HEK293 (cell line): ENCODE measurements around the gene ZNF284.

ENCODE experiments used
- GLI2 ChIP-seq: fragments of 450-650 bp; formaldehyde crosslinking; IDR thresholded peaks from 2 replicates; pipeline ENCODE4; 2017; ENCODE audit warnings: missing biosample characterization, missing genetic modification characterization, low read depth, borderline replicate concordance
- KLF16 ChIP-seq: fragments of 450-650 bp; formaldehyde crosslinking; IDR thresholded peaks from 2 replicates; pipeline ENCODE4 v1.5.1; 2017; ENCODE audit warnings: missing biosample characterization, missing genetic modification characterization
- KLF9 ChIP-seq: fragments of 450-650 bp; formaldehyde crosslinking; IDR thresholded peaks from 2 replicates; pipeline ENCODE4 v1.5.1; 2016; ENCODE audit warnings: missing biosample characterization, missing genetic modification characterization, low read depth
- MEIS1 ChIP-seq: sonication (generic); formaldehyde crosslinking; IDR thresholded peaks from 2 replicates; pipeline ENCODE4 v1.8.1; 2022; ENCODE audit warnings: missing genetic modification reagents, mild to moderate bottlenecking, borderline replicate concordance
- SP2 ChIP-seq: fragments of 450-650 bp; formaldehyde crosslinking; IDR thresholded peaks from 2 replicates; pipeline ENCODE4 v1.5.1; 2016; ENCODE audit warnings: missing biosample characterization, missing genetic modification characterization
- WT1 ChIP-seq: fragments of 450-650 bp; formaldehyde crosslinking; IDR thresholded peaks from 2 replicates; pipeline ENCODE4 v1.5.1; 2016; ENCODE audit warnings: missing biosample characterization, missing genetic modification characterization
- ZBTB17 ChIP-seq: fragments of 450-650 bp; formaldehyde crosslinking; IDR thresholded peaks from 2 replicates; pipeline ENCODE4 v1.5.1; 2016; ENCODE audit warnings: missing biosample characterization, missing genetic modification characterization
- ZFHX2 ChIP-seq: fragments of 450-650 bp; formaldehyde crosslinking; conservative IDR thresholded peaks from 2 replicates; pipeline ENCODE4 v1.5.1; 2016; ENCODE audit warnings: missing biosample characterization, missing genetic modification characterization
- ZNF10 ChIP-seq: fragments of 450-650 bp; formaldehyde crosslinking; IDR thresholded peaks from 2 replicates; pipeline ENCODE4 v1.5.1; 2017; ENCODE audit warnings: missing biosample characterization, missing genetic modification characterization
- ZNF184 ChIP-seq: fragments of 450-650 bp; IDR thresholded peaks from 2 replicates; pipeline ENCODE4 v1.5.1; 2018; ENCODE audit warnings: missing biosample characterization, mild to moderate bottlenecking, missing genetic modification characterization
- ZNF19 ChIP-seq: fragments of 450-650 bp; formaldehyde crosslinking; IDR thresholded peaks from 2 replicates; pipeline ENCODE4; 2016; ENCODE audit warnings: missing biosample characterization, missing genetic modification characterization, low read depth
- ZNF248 ChIP-seq: fragments of 450-650 bp; formaldehyde crosslinking; IDR thresholded peaks from 2 replicates; pipeline ENCODE4 v1.5.1; 2017; ENCODE audit warnings: missing biosample characterization, missing genetic modification characterization
- ZNF274 ChIP-seq, 2 experiments: fragments of 200-500 bp in 1 of 2; fragments of 450-650 bp in 1 of 2; sonication (Bioruptor generic) in 1 of 2; formaldehyde crosslinking in 1 of 2; IDR thresholded peaks; 2 replicates each; pipeline versions ENCODE4 v1.5.1 to v1.6.1; 2014 to 2016; ENCODE audit warnings: borderline replicate concordance in 1 of 2, inconsistent platforms in 1 of 2, low read length in 1 of 2, missing biosample characterization in 1 of 2, missing genetic modification characterization in 1 of 2
- ZNF311 ChIP-seq: fragments of 450-650 bp; formaldehyde crosslinking; IDR thresholded peaks from 2 replicates; pipeline ENCODE4 v1.5.1; 2017; ENCODE audit warnings: missing biosample characterization, missing genetic modification characterization, borderline replicate concordance
- ZNF558 ChIP-seq: fragments of 450-650 bp; formaldehyde crosslinking; IDR thresholded peaks from 2 replicates; pipeline ENCODE4 v1.5.1; 2016; ENCODE audit warnings: missing biosample characterization, missing genetic modification characterization
- ZNF596 ChIP-seq: fragments of 450-650 bp; IDR thresholded peaks from 2 replicates; pipeline ENCODE4 v1.5.0; 2018; ENCODE audit warnings: missing biosample characterization, mild to moderate bottlenecking, missing genetic modification characterization, moderate library complexity
- ZNF664 ChIP-seq: fragments of 450-650 bp; formaldehyde crosslinking; IDR thresholded peaks from 2 replicates; pipeline ENCODE4 v1.5.1; 2016; ENCODE audit warnings: missing biosample characterization, missing genetic modification characterization
- ZSCAN16 ChIP-seq: fragments of 450-650 bp; formaldehyde crosslinking; IDR thresholded peaks from 2 replicates; pipeline ENCODE4 v1.5.1; 2016; ENCODE audit warnings: missing biosample characterization, missing genetic modification characterization
- ZSCAN30 ChIP-seq: fragments of 450-650 bp; IDR thresholded peaks from 2 replicates; pipeline ENCODE4 v1.5.1; 2018; ENCODE audit warnings: missing biosample characterization, mild to moderate bottlenecking, missing genetic modification characterization, moderate library complexity
- TF ChIP-seq, protein P1 (sequence below): fragments of 450-650 bp; IDR thresholded peaks from 2 replicates; pipeline ENCODE4 v1.5.1; 2018; ENCODE audit warnings: missing biosample characterization, mild to moderate bottlenecking, missing genetic modification characterization
- TF ChIP-seq, protein P2 (sequence below): fragments of 450-650 bp; formaldehyde crosslinking; IDR thresholded peaks from 2 replicates; pipeline ENCODE4 v1.5.1; 2016; ENCODE audit warnings: missing biosample characterization, missing genetic modification characterization, borderline replicate concordance
- TF ChIP-seq, protein P3 (sequence below): fragments of 450-650 bp; formaldehyde crosslinking; IDR thresholded peaks from 2 replicates; pipeline ENCODE4 v1.5.1; 2016; ENCODE audit warnings: missing biosample characterization, missing genetic modification characterization
- TF ChIP-seq, protein P4 (sequence below): fragments of 450-650 bp; formaldehyde crosslinking; optimal IDR thresholded peaks from 2 replicates; pipeline ENCODE3; 2016; ENCODE audit warnings: missing biosample characterization, mild to moderate bottlenecking, missing genetic modification characterization

Gene ZNF284

DNA sequence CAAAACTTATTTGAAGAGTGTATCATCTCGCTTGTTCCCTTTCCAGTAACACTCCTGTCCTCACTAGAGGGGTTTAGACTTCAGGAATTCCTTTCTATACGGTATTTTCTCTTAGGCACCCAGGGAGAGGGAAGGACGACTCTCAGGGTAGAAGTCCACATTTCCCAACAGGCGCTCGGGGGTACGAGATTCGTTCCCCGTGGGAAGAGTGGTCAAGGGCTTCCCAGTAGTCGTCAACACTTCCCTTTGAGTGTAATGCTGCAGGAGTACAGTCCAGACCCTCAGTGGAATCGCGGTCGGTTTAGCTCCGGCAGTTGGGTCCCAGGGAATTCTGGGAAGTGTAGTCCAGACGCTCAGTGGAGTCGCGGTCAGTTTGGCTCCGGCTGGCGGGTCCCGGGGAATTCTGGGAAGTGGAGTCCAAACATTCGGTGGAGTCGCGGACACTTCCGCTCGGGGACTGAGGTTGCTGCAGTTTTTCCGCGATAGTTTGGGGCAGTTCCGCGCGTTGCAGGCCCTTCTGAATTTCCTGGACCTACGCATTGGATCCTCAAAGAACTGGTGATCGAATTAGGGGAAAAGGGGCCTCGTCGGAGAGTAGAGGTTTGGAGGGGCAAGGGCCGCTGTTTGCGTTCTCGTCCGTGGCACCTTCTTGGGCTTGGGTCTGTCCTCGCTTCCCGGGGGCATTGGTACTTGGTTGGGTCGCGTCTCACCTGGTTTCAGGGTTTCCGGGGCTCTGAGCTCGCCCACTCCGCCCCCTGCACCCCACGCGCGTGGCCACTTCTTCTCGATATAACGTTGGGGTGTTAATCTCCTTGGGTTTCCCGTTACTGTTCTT is 22.2 kb downstream of the ZNF284 start, which contains the start of gene ZNF224 (continued):
- TF ChIP-seq ZNF248 (tag by site-specific recombination) (no peak), ZNF558 (tag by site-specific recombination) (peak; percentile 64; the same call in 1 of the 2 replicates), GLI2 (tag by site-specific recombination) (no peak), ZBTB17 (tag by site-specific recombination) (peak; percentile 100), ZNF596 (tag by site-specific recombination) (no peak), ZSCAN30 (tag by site-specific recombination) (peak; percentile 94), ZNF184 (tag by site-specific recombination) (no peak; the same call in 1 of the 2 replicates), ZNF311 (tag by site-specific recombination) (no peak), ZNF664 (tag by site-specific recombination) (peak; percentile 20; the same call in 1 of the 2 replicates), SP2 (tag by site-specific recombination) (peak; percentile 53), MEIS1 (no peak), ZSCAN16 (tag by site-specific recombination) (no peak), KLF16 (tag by site-specific recombination) (peak; percentile 49; the same call in 1 of the 2 replicates), ZNF19 (no peak), WT1 (tag by site-specific recombination) (peak; percentile 7; the same call in 1 of the 2 replicates), ZFHX2 (tag by site-specific recombination) (peak; percentile 90), ZNF274 (IDR thresholded peaks at IDR 0.05; ENCODE audit: low read length) (no peak), ZNF274 (tag by site-specific recombination; IDR thresholded peaks at IDR 0.05; ENCODE audit: borderline replicate concordance) (no peak), ZNF10 (tag by site-specific recombination) (0 out of 2 replicates have a peak, but pooled peaks have one; percentile 49), KLF9 (peak; percentile 46; the same call in 1 of the 2 replicates)
- TF ChIP-seq, protein P1, sequence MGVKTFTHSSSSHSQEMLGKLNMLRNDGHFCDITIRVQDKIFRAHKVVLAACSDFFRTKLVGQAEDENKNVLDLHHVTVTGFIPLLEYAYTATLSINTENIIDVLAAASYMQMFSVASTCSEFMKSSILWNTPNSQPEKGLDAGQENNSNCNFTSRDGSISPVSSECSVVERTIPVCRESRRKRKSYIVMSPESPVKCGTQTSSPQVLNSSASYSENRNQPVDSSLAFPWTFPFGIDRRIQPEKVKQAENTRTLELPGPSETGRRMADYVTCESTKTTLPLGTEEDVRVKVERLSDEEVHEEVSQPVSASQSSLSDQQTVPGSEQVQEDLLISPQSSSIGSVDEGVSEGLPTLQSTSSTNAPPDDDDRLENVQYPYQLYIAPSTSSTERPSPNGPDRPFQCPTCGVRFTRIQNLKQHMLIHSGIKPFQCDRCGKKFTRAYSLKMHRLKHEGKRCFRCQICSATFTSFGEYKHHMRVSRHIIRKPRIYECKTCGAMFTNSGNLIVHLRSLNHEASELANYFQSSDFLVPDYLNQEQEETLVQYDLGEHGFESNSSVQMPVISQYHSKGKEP (tag by site-specific recombination) = peak; percentile 78
- TF ChIP-seq, protein P2, sequence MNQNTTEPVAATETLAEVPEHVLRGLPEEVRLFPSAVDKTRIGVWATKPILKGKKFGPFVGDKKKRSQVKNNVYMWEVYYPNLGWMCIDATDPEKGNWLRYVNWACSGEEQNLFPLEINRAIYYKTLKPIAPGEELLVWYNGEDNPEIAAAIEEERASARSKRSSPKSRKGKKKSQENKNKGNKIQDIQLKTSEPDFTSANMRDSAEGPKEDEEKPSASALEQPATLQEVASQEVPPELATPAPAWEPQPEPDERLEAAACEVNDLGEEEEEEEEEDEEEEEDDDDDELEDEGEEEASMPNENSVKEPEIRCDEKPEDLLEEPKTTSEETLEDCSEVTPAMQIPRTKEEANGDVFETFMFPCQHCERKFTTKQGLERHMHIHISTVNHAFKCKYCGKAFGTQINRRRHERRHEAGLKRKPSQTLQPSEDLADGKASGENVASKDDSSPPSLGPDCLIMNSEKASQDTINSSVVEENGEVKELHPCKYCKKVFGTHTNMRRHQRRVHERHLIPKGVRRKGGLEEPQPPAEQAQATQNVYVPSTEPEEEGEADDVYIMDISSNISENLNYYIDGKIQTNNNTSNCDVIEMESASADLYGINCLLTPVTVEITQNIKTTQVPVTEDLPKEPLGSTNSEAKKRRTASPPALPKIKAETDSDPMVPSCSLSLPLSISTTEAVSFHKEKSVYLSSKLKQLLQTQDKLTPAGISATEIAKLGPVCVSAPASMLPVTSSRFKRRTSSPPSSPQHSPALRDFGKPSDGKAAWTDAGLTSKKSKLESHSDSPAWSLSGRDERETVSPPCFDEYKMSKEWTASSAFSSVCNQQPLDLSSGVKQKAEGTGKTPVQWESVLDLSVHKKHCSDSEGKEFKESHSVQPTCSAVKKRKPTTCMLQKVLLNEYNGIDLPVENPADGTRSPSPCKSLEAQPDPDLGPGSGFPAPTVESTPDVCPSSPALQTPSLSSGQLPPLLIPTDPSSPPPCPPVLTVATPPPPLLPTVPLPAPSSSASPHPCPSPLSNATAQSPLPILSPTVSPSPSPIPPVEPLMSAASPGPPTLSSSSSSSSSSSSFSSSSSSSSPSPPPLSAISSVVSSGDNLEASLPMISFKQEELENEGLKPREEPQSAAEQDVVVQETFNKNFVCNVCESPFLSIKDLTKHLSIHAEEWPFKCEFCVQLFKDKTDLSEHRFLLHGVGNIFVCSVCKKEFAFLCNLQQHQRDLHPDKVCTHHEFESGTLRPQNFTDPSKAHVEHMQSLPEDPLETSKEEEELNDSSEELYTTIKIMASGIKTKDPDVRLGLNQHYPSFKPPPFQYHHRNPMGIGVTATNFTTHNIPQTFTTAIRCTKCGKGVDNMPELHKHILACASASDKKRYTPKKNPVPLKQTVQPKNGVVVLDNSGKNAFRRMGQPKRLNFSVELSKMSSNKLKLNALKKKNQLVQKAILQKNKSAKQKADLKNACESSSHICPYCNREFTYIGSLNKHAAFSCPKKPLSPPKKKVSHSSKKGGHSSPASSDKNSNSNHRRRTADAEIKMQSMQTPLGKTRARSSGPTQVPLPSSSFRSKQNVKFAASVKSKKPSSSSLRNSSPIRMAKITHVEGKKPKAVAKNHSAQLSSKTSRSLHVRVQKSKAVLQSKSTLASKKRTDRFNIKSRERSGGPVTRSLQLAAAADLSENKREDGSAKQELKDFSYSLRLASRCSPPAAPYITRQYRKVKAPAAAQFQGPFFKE (tag by site-specific recombination) = no peak
- TF ChIP-seq, protein P3, sequence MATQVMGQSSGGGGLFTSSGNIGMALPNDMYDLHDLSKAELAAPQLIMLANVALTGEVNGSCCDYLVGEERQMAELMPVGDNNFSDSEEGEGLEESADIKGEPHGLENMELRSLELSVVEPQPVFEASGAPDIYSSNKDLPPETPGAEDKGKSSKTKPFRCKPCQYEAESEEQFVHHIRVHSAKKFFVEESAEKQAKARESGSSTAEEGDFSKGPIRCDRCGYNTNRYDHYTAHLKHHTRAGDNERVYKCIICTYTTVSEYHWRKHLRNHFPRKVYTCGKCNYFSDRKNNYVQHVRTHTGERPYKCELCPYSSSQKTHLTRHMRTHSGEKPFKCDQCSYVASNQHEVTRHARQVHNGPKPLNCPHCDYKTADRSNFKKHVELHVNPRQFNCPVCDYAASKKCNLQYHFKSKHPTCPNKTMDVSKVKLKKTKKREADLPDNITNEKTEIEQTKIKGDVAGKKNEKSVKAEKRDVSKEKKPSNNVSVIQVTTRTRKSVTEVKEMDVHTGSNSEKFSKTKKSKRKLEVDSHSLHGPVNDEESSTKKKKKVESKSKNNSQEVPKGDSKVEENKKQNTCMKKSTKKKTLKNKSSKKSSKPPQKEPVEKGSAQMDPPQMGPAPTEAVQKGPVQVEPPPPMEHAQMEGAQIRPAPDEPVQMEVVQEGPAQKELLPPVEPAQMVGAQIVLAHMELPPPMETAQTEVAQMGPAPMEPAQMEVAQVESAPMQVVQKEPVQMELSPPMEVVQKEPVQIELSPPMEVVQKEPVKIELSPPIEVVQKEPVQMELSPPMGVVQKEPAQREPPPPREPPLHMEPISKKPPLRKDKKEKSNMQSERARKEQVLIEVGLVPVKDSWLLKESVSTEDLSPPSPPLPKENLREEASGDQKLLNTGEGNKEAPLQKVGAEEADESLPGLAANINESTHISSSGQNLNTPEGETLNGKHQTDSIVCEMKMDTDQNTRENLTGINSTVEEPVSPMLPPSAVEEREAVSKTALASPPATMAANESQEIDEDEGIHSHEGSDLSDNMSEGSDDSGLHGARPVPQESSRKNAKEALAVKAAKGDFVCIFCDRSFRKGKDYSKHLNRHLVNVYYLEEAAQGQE (tag by site-specific recombination) = peak; percentile 44
- TF ChIP-seq, protein P4, sequence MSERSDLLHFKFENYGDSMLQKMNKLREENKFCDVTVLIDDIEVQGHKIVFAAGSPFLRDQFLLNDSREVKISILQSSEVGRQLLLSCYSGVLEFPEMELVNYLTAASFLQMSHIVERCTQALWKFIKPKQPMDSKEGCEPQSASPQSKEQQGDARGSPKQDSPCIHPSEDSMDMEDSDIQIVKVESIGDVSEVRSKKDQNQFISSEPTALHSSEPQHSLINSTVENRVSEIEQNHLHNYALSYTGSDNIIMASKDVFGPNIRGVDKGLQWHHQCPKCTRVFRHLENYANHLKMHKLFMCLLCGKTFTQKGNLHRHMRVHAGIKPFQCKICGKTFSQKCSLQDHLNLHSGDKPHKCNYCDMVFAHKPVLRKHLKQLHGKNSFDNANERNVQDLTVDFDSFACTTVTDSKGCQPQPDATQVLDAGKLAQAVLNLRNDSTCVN = peak; percentile 76
